Daoy (cell line): ENCODE results near the gene PROC. TPM values are rescaled to one million over a fixed set of nuclear protein-coding genes. Genes with fewer than 3 reads are reported as not detected.
"Not testable (repeated sequence)": the region's sequence is repeated elsewhere in the genome, so short reads cannot be mapped to it uniquely, and the experiment has no call there.

Experiments
- DNase-seq: peaks from one replicate; pipeline ENCODE4 v3.0.0-alpha.2; 2015; ENCODE audit warnings: low read depth
- total RNA-seq: library from RNA; depleted of rRNA; stranded (reverse); fragments of >200 nt; shearing (Covaris generic); gene quantifications from 2 replicates; pipeline ENCODE4 v1.2.3, GENCODE V29; 2014

Gene PROC
- total RNA-seq, 1 experiment from 2014 or later: not detected

GRCh38 chr2:127394492-127394891 lies 23.7 kb upstream of the PROC start:
- DNase-seq: no peak

- DNase-seq: no peak
Measured at GRCh38 chr2:127397568-127398238, 20.5 kb upstream of the PROC start.

- DNase-seq: peak; percentile 96
Measured at GRCh38 chr2:127398239-127398590, 20.0 kb upstream of the PROC start.

GRCh38 chr2:127400533-127400896 lies 17.7 kb upstream of the PROC start:
- no peak for DNase-seq

GRCh38 chr2:127400897-127401756 lies 17.1 kb upstream of the PROC start:
- peak; percentile 82 for DNase-seq

GRCh38 chr2:127401757-127402695 lies 16.2 kb upstream of the PROC start:
- DNase-seq: peak; percentile 46

- no peak for DNase-seq
Measured at GRCh38 chr2:127403460-127403859, 14.8 kb upstream of the PROC start.

GRCh38 chr2:127404466-127405254 lies 13.6 kb upstream of the PROC start:
- no peak for DNase-seq

GRCh38 chr2:127405255-127405610 lies 13.0 kb upstream of the PROC start:
- no peak for DNase-seq

GRCh38 chr2:127406454-127406853 lies 11.8 kb upstream of the PROC start:
- DNase-seq: no peak

- no peak for DNase-seq
Measured at GRCh38 chr2:127407091-127407490, 11.1 kb upstream of the PROC start.

GRCh38 chr2:127407661-127408003 lies 10.6 kb upstream of the PROC start:
- no peak for DNase-seq

- peak; percentile 96 for DNase-seq
Measured at GRCh38 chr2:127408004-127408806, 10.0 kb upstream of the PROC start.

GRCh38 chr2:127408807-127409099 lies 9.5 kb upstream of the PROC start:
- no peak for DNase-seq

GRCh38 chr2:127409716-127410115 lies 8.5 kb upstream of the PROC start:
- not testable (repeated sequence) for DNase-seq

GRCh38 chr2:127410871-127411652 lies 7.2 kb upstream of the PROC start:
- DNase-seq: peak; percentile 61

GRCh38 chr2:127411653-127412369 lies 6.4 kb upstream of the PROC start:
- DNase-seq: no peak

- no peak for DNase-seq
Measured at GRCh38 chr2:127413200-127413599, 5.0 kb upstream of the PROC start.
